CD4-positive, alpha-beta T cell treated with Interleukin-15 for 1 hour (primary cell): ENCODE results near the gene ZNF716.
"Not testable (repeated sequence)": the region's sequence is repeated elsewhere in the genome, so short reads cannot be mapped to it uniquely, and the experiment has no call there.

ENCODE experiments used
- DNase-seq: peaks from one replicate; pipeline ENCODE4 v3.0.0-alpha.2; 2020

Gene ZNF716

DNA sequence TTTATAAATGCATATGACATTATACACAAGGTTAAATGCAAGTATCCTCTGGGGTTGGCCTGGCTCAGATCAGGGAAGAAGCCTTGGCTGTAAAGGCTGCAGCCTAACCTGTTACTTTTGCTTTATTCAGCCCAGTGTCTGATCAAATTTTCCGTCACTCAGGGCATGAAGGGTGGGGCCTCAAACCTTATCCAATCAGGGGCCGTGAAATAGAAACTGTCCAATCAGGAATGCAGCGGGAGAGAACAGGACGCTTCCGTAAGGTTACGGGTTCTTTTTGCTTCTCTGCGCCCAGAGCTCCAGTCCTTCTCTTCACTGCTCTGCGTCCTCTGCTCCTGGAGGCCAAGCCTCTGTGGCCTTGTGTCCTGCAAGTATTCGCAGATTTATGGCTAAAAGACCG, at the start of gene ZNF716:
Gene ZNF716, plus strand, starts transcription at position 274 of the 400 bp plus-strand sequence. Its CDS starts 112 bp downstream, at position 386.
- no peak for DNase-seq

GRCh38 chr7:57400531-57401155, 49.3 kb upstream of the ZNF716 start:
- no peak for DNase-seq

DNA sequence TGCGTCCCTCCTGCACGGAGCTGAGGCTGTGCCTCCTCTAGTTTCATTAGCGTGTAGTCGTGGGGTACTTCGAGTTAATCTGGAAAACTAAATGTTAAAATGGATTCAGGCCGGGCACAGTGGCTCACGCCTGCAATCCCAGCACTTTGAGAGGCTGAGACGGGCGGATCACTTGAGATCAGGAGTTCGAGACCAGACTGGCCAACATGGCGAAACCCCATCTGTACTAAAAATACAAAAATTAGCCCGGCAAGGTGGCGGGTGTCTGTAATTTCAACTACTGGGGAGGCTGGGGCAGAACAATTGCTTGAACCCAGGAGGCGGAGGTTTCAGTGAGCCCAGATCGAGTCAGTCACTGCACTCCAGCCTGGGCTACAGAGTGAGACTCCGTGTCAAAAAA, 46.9 kb upstream of the ZNF716 start:
- not testable (repeated sequence) for DNase-seq

- DNase-seq = no peak
These were observed 46.2 kb upstream of the ZNF716 start for GRCh38 chr7:57403601-57404342.

DNA sequence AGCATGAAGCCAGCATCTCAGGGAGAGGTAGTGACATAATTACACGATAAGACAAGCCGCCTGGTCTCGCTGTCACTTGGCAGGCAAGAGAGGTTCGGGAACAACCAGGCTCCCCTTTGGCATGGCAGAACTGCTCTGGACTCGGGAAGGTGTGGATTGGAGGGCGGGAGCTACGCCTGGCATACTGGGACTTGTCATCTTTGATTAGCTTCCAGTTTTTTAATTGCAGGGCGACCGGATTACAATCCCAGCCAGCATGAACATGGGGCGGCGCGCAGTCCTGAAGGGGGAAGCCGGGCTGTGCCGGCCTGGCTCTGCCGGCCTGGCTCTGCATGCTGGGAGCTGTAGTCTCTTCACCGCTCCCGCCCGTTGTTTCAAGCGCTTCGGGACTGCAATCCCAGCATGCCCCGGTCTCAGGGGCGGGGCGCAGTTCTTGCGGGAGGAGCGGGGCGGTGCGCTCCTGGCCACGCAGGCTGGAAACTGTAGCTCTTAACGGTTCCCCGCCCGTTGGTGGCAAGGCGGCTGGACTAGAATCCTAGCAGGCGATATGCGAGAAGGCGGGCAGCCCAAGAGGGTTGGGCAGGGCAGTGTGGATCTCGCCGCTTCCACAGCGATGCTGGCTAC, 45.5 kb upstream of the ZNF716 start:
- DNase-seq = no peak

- DNase-seq = no peak
These were observed 45.0 kb upstream of the ZNF716 start for GRCh38 chr7:57404967-57405421.

- no peak for DNase-seq
These were observed 42.9 kb upstream of the ZNF716 start for GRCh38 chr7:57407125-57407524.

DNA sequence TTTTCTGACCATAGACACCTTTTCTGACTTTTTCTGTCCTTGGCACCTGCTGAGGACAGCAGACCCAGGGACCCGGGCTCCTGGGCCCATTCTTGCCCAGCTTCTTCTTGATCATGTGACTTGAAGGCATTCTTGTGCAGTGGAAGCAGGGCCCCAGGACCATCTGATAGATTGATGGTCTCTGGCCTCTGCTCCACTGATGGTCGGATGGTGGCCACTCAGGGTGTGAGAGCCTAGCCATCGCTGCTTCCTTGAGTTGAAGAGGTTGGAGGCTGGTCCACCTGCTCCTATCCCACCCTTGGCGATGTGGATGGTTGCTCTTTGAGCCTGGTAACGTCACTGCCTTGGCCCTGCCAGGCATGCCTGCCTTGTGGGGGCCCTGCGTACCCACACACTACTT, 37.8 kb upstream of the ZNF716 start:
- DNase-seq = no peak

DNA sequence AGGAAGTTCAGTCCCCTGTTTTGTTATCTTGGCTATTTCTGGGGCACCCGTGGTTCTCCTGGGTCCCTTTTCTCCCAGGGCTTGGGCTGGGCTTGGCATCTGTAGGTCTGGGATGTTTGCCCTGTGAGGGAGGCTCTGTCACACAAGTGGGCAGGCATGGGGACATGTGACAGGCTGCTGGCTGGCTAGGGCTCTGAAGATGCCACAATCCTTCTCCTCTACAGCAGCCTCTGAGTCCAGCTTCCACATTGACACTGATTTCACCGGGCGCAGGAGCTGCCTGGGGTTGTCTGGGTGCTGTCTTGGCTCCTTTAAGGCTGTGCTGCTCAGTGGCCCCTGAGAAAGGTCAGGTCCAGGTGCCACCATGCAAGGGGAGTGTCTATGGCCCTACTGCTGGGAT, 37.4 kb upstream of the ZNF716 start:
- no peak for DNase-seq

DNA sequence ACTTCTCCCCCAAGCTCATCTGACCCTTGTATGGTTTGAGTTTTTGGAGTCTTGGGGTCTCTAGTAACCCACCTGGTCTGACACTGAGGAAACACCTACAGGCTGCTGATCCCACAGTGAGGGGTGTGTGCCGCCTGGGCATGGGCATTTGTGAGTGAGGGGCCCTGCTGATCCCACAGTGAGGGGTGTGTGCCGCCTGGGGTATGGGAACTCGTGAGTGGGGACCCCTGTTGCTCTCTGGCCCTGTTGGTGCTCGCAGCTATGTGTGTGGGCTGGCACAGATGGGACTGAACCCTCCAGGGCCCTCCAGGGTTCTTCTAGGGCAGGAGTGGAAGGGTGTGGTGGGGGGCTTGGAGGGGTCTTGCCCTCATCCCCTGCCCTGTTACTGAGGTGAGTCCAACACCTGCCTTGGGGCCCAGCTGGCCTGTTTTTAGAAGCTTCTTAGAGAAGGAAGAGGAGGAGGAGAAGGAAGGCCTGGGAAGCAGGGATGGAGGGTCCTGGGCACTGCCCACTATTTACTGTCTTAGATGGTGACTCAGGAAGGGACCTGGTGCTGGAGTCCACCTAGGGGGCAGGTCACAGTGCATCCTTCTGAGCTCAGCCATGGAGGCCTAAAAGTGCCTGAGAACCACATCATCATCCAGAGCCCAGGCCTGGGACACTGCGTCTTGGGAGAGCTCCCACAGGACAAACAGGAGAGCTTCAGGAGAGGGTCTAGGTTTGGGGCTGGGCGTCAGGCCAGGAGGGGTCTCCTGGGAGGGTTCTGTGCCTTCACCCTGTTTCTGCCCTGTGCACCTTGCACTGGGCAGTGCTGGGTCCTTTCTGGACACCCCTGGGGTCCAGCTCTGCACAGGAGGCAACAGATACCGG, 36.2 kb upstream of the ZNF716 start:
- no peak for DNase-seq

DNA sequence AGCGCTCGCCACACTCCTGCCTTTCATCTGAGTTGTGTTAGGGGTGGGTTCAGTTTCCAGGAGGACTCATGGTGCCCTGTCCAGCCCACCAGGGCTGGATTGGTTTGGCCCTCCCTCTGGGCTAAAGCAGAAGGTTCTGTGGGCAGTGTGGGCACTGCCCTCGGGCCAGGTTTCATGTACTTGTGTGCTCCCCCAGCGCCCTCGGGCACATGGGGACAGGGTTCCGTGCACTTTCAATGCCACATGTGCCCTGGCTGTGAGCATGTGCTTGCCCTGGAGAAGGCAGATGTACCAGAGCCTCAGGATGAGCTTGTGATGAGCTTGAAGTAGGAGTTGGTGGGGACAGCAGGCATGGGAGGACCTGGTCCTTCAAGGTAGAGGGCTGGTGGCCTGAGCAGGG, 35.6 kb upstream of the ZNF716 start:
- no peak for DNase-seq

GRCh38 chr7:57414852-57415251, 35.1 kb upstream of the ZNF716 start:
- DNase-seq = no peak

DNA sequence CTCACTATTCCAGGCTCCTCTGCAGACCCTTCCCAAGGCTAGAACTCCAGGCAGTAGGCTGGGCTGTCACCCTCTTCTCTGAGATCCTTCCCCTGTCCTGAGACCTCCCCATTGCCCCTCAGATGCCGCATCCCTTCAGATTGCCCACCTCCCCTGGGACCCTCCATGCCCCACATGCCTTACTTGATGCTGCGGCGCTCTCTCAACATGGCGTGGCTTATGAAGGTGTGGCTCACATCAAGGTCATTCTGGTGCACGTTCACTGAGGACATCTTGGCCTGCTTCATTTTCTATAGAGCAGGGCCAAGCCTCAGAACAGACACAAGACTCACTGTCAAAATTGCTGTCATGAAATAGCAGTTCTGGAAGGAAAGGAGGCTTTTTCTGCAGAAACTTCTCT, 34.7 kb upstream of the ZNF716 start:
- DNase-seq = no peak

- no peak for DNase-seq
These were observed 34.2 kb upstream of the ZNF716 start for GRCh38 chr7:57415730-57416129.

DNA sequence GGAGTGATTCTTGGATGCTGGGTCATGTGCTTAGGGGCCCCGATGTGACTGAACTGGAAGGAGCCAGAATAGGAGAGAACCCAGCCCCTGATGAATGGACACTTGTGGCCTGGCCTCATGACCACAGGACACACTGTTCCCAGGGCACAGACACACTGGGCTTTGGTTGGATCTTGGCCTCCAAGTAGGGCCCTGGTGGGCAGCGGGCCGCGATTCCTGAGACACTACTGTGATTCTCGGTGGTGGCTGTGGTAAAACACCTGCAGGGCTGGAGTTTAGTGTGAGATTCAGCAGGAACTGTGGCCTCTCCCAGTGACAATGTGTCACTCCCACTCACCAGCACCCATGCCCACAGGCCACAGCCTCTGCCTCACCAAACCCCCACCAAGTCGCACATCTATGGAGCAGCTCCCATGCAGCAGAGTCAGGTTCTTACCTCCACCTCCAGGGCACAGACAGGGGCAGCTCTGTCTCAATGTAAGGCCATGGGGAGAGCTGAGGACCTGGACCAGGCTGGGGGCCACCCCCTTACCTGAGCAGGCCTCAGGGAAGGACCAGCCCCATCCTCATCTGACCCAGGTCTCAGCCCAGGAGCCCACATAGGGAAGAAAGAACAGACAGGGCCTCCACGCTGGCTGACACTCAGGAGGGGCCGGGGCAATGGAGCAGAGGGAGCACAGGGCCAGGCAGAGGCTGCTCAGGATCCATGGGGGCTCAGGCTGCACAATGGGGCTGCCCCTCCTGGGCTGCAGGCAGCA, 33.2 kb upstream of the ZNF716 start:
- no peak for DNase-seq

DNA sequence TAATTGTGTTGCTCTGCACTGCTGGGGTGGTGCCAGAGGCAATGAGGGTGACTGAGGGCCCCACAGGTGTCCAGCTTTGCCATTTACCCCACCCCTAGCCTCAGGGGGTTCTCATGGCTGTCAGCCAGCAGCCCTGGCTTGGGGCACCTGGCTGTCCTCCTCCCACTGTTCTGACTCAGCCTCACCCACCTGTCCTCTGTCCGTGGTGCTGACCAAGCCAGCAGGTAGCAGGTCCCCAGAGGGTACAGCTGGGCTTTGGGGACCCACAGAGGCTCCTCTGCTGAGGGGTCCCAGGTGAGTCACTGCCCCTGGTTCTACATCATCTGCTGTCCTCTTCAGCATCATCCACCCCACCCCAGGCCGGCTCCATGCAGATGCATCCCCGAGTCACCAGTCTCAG, 32.2 kb upstream of the ZNF716 start:
- no peak for DNase-seq

DNA sequence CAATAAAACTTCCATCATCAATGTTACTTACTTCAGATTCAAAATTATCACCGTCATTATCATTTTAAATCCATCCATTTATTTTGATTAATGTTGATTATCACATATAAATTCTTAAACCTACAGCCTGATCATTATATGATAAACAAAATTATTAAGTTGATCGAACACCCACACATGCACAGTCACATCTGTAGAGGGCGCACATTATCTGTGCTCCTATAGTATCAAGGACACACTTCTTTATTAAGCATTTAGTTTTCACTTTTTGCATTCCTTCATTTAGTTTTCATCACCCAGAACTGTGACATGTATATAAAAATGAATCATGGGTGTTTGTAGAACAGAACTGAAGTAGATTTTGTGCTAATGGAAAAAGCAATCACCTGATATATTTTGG, 26.2 kb upstream of the ZNF716 start:
- DNase-seq = no peak

GRCh38 chr7:57424515-57425238, 25.3 kb upstream of the ZNF716 start:
- no peak for DNase-seq

DNA sequence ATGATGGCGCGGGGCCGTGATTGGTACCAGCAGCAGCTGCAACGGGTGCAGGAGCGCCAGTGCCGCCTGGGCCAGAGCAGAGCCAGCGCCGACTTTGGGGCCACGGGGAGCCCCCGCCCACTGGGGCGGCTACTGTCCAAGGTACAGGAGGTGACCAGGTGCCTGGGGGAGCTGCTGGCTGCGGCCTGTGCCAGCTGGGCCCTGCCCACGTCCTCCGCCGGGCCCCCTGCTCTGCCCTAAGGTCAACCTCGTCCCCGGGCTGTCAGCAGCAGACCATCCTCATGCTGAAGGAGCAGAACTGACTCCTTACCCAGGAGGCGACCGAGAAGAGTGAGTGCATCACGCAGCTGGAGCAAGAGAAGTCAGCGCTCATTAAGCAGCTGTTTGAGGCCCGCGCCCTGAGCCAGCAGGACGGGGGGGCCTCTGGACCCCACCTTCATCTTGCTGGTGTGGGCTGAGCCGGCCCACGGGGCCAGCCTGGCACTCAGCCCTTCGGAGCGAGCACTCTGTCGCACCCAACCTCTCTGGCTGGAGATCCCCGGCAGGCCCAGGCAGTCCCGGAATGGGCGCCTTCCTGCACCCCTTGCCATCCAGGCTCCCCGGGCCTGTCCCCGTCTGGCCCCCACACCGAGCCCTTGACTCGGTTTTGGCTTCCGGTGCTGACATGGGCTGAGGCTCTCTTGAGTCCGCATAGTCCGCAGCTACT, 24.6 kb upstream of the ZNF716 start:
- DNase-seq = no peak

DNA sequence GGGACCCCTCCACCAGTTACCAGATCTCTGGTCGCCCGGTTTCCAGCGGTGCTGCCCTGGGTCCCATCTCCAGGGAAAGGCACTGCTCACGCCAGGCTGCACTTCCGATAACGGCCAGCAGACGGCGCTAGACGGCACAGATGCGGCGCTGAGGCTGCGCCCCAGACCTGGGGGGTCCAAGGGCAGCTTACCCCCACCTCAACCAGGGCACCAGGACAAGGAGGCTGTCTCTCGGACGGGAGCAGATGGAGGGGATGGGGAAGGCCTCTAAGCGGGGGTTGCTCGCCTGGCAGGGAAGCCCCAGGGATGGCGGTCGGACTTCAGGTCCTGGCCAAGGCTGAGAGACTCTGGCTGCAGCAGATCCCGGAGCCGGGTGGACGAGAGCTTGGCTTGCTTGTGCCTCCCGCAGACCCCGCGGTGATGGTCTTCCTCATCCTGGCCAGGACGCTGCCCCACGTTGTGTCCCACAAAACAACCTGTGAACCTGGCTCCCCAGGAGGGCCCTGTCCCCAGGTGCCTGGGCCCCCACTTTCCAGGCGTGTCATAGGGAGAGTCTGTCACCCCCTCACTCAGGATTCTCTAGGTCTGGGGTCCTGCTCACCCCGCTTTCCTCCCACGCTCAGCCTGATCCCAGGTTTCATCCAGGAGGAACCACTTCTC, 23.9 kb upstream of the ZNF716 start:
- no peak for DNase-seq

DNA sequence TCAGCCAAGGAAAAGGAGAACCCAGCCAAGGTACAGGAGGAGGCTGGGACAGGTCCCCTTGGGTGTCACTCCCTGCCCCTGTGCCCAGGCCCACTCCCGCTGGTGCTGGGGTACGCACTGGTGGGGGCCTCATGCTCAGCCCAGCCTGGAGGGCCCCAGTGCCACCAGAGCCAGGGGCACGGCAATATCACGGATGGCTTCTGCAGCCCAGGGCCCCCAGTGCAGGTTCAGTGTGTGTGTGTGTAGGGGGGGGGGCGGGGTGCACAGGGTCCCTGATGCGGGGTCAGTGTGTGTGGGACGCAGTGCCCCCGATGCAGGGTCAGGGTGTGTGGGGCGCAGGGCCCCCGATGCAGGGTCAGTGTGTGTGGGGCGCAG, 23.4 kb upstream of the ZNF716 start:
- no peak for DNase-seq
